Keratinocyte (primary cell): ENCODE data around the gene MED15. TPM values are rescaled to one million over a fixed set of nuclear protein-coding genes. Genes with fewer than 3 reads are reported as not detected.
"Not testable (repeated sequence)": the region's sequence is repeated elsewhere in the genome, so short reads cannot be mapped to it uniquely, and the experiment has no call there.

Experiments used
- DNase-seq: peaks from one replicate; pipeline ENCODE4 v3.0.0-alpha.2; 2011; ENCODE audit warnings: low read depth, missing footprints, low spot score
- FAIRE-seq: peaks from 2 replicates; lab custom pipeline; 2011; peaks lifted over from hg19 to GRCh38; lab: Jason Lieb, UNC
- H2AFZ ChIP-seq: 2 replicates; pipeline ENCODE4 v1.6.0; 2012; ENCODE audit warnings: low read length, control low read depth, inconsistent platforms; ENCODE audit not compliant: control insufficient read depth
- H3K27ac ChIP-seq: 2 replicates; pipeline ENCODE4 v1.5.1; 2011; ENCODE audit warnings: low read length; ENCODE audit not compliant: control insufficient read depth, insufficient read depth
- H3K27me3 ChIP-seq: 3 replicates; pipeline ENCODE4 v1.6.0; 2011; ENCODE audit warnings: low read length; ENCODE audit not compliant: control insufficient read depth, insufficient read depth; ENCODE audit errors: extremely low read depth
- H3K36me3 ChIP-seq, 2 experiments: 2 replicates in 1 of 2; 3 replicates in 1 of 2; pipeline ENCODE4 v1.5.1; 2011; ENCODE audit warnings: low read length in 2 of 2, mild to moderate bottlenecking in 1 of 2; ENCODE audit not compliant: control insufficient read depth in 2 of 2, insufficient read depth in 2 of 2; ENCODE audit errors: extremely low read depth in 1 of 2
- H3K4me1 ChIP-seq: 3 replicates; pipeline ENCODE4 v1.5.1; 2011; ENCODE audit warnings: low read length; ENCODE audit not compliant: control insufficient read depth, insufficient read depth; ENCODE audit errors: extremely low read depth
- H3K4me2 ChIP-seq: 3 replicates; pipeline ENCODE4 v1.6.0; 2011; ENCODE audit warnings: low read depth, low read length; ENCODE audit not compliant: control insufficient read depth, insufficient read depth; ENCODE audit errors: extremely low read depth
- H3K4me3 ChIP-seq, 3 experiments: fragments of 200-600 bp in 1 of 3; sonication (generic) in 1 of 3; 2 replicates in 2 of 3; 3 replicates in 1 of 3; pipeline ENCODE4 v1.5.1; 2011 to 2016; ENCODE audit warnings: low read length in 3 of 3, mild to moderate bottlenecking in 3 of 3, control low read depth in 2 of 3, inconsistent platforms in 1 of 3, low read depth in 1 of 3, mixed read lengths in 1 of 3, mixed run types in 1 of 3, moderate library complexity in 1 of 3; ENCODE audit not compliant: control insufficient read depth in 2 of 3, insufficient read depth in 2 of 3; ENCODE audit errors: extremely low read depth in 1 of 3
- H3K79me2 ChIP-seq: 2 replicates; pipeline ENCODE4 v1.6.0; 2012; ENCODE audit warnings: low read length; ENCODE audit not compliant: control insufficient read depth, insufficient read depth
- H3K9ac ChIP-seq: 3 replicates; pipeline ENCODE4 v1.6.0; 2011; ENCODE audit warnings: low read length; ENCODE audit not compliant: control insufficient read depth, insufficient read depth; ENCODE audit errors: extremely low read depth
- H3K9me1 ChIP-seq: 3 replicates; pipeline ENCODE4 v1.6.0; 2011; ENCODE audit warnings: low read length; ENCODE audit not compliant: control insufficient read depth, insufficient read depth; ENCODE audit errors: extremely low read depth
- H3K9me3 ChIP-seq: 2 replicates; pipeline ENCODE4 v1.5.1; 2012; ENCODE audit warnings: low read depth, low read length; ENCODE audit not compliant: control insufficient read depth
- H4K20me1 ChIP-seq: 3 replicates; pipeline ENCODE4 v1.6.0; 2011; ENCODE audit warnings: low read length; ENCODE audit not compliant: control insufficient read depth, insufficient read depth; ENCODE audit errors: extremely low read depth
- EZH2 ChIP-seq: IDR thresholded peaks from one replicate; pipeline ENCODE4 v1.6.1; 2012; ENCODE audit warnings: inconsistent platforms, mild to moderate bottlenecking, low read length, moderate library complexity
- dilution Hi-C: fragments of 300-500 bp; cut with MboI; formaldehyde crosslinking; loops from one replicate; pipeline ENCODE4 v1.7.0; 2020; ENCODE audit warnings: low sequenced_read_pairs; ENCODE audit not compliant: extremely low pct_ligation_motif_present
- polyA plus RNA-seq, 5 experiments: library from polyadenylated mRNA; depleted of rRNA in 3 of 5; stranded (reverse) in 3 of 5; stranded (forward) in 1 of 5; unstranded in 1 of 5; fragments of >200 nt; gene quantifications; 1 replicate in 1 of 5; 2 replicates in 3 of 5; 3 replicates in 1 of 5; pipeline versions ENCODE4 v1.2.1 to v1.2.3, GENCODE V29; 2011 to 2012; ENCODE audit warnings: missing spikeins in 2 of 5, low read depth in 1 of 5, low replicate concordance in 1 of 5
- TF ChIP-seq, protein P1 (sequence below), 3 experiments: IDR thresholded peaks in 1 of 3; conservative IDR thresholded peaks in 1 of 3; optimal IDR thresholded peaks in 1 of 3; 2 replicates in 2 of 3; 3 replicates in 1 of 3; pipeline versions ENCODE3 to v1.5.1; 2011; ENCODE audit warnings: low read length in 3 of 3, mild to moderate bottlenecking in 3 of 3, moderate library complexity in 2 of 3, control low read depth in 1 of 3, inconsistent platforms in 1 of 3; ENCODE audit not compliant: insufficient read depth in 2 of 3; ENCODE audit errors: extremely low read depth in 1 of 3

The MED15 gene
- polyA plus RNA-seq, 1 donor (not counting 4 experiments of a cell fraction or from before 2014, with no cell fraction given), result 24.9 TPM

DNA sequence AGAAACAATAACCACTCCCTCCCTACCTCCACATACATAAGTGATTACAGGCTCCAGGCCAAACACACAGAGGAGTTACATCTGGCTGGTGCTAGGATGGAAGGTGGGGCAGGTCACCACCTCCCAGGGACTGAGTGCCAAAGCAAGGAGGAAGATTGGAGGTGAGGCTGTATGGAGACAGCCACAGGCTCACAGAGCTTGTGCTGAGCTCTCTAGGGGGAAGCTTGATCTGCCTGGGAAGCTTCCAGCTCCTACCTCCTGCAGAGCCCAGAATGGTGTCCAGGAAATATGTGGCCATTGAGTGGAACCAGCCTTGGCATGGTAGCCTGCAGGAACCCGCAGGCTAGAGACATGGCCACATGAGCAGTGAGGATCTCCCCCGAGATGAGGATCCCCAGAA lies 3.6 kb upstream of the MED15 start:
- Histone ChIP-seq H3K36me3 (peaks cover 1 to 2% of the 10 kb centered on the region in 2 experiments), H3K9ac (no peak overlapping the region), H3K9me1 (no peaks in the 10 kb centered on the region), H3K4me3 (no peak overlapping the region), H3K4me2 (peak overlapping the region; percentile 51), H3K27ac (peak overlapping the region; percentile 27), H3K79me2 (peaks cover 17% of the 10 kb centered on the region), H2AFZ (no peak overlapping the region), H3K4me1 (peaks cover 19% of the 10 kb centered on the region), H4K20me1 (no peaks in the 10 kb centered on the region), H3K27me3 (no peaks in the 10 kb centered on the region), H3K9me3 (no peaks in the 10 kb centered on the region)
- TF ChIP-seq, protein P1, sequence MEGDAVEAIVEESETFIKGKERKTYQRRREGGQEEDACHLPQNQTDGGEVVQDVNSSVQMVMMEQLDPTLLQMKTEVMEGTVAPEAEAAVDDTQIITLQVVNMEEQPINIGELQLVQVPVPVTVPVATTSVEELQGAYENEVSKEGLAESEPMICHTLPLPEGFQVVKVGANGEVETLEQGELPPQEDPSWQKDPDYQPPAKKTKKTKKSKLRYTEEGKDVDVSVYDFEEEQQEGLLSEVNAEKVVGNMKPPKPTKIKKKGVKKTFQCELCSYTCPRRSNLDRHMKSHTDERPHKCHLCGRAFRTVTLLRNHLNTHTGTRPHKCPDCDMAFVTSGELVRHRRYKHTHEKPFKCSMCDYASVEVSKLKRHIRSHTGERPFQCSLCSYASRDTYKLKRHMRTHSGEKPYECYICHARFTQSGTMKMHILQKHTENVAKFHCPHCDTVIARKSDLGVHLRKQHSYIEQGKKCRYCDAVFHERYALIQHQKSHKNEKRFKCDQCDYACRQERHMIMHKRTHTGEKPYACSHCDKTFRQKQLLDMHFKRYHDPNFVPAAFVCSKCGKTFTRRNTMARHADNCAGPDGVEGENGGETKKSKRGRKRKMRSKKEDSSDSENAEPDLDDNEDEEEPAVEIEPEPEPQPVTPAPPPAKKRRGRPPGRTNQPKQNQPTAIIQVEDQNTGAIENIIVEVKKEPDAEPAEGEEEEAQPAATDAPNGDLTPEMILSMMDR (optimal IDR thresholded peaks at IDR 0.05 in 1 of 3, IDR thresholded peaks at IDR 0.05 in 1 of 3, conservative IDR thresholded peaks at IDR 0.05 in 1 of 3; ENCODE audit: extremely low read depth in 1 of 3, insufficient read depth in 2 of 3, low read length in 3 of 3), result no peak
- TF ChIP-seq EZH2, result no peak
- FAIRE-seq (peak; percentile 51), DNase-seq (no peak)
- dilution Hi-C loops, result no loop called here

DNA sequence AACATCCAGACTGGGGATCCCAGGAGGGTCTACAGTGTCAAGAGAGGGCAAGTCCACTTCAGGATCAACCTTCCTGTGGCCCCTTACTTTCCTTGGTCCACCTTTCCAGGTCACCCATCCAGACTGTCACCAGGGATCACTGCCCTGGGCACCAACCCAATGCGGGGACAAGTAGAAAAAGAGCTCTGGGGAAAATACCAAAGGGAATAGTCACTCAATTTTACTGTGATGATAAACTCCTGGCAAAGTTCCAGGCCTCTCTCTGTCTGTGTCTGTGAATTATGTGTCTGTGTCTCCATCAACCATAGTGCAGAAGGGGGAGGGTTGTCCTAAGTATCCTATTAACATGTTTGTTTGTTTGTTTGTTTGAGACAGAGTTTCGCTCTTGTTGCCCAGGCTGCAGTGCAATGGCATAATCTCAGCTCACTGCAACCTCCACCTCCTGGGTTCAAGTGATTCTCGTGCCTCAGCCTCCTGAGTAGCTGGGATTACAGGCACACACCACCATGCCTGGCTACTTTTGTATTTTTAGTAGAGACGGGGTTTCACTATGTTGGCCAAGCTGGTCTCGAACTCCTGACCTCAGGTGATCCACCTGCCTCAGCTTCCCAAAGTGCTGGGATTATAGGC lies 3.0 kb upstream of the MED15 start:
- H3K9ac ChIP-seq, H3K4me3 ChIP-seq, H3K27me3 ChIP-seq, H4K20me1 ChIP-seq, H3K9me3 ChIP-seq, H3K36me3 ChIP-seq, H3K9me1 ChIP-seq, dilution Hi-C loops, DNase-seq, H2AFZ ChIP-seq: not testable (repeated sequence)
- Histone ChIP-seq H3K79me2 (peaks cover 23% of the 10 kb centered on the region), H3K4me2 (peak overlapping the region; percentile 51), H3K27ac (peak overlapping the region; percentile 27), H3K4me1 (peaks cover 22% of the 10 kb centered on the region)
- peak; percentile 41 for FAIRE-seq
